NB4 (cell line): Measurements from ENCODE around the gene SDK2.

Experiments
- CTCF ChIP-seq: IDR thresholded peaks from one replicate; pipeline ENCODE4 v1.5.1; 2012; ENCODE audit warnings: low read depth, low read length
- MAX ChIP-seq: IDR thresholded peaks from 2 replicates; pipeline ENCODE4 v1.6.1; 2011; ENCODE audit warnings: low read depth, low read length
- MYC ChIP-seq: IDR thresholded peaks from 2 replicates; pipeline ENCODE4 v1.6.1; 2011; ENCODE audit warnings: low read depth, low read length
- POLR2A ChIP-seq: IDR thresholded peaks from 2 replicates; pipeline ENCODE4 v1.6.1; 2011; ENCODE audit warnings: mild to moderate bottlenecking; ENCODE audit not compliant: insufficient read length; ENCODE audit errors: extremely low read depth

DNA sequence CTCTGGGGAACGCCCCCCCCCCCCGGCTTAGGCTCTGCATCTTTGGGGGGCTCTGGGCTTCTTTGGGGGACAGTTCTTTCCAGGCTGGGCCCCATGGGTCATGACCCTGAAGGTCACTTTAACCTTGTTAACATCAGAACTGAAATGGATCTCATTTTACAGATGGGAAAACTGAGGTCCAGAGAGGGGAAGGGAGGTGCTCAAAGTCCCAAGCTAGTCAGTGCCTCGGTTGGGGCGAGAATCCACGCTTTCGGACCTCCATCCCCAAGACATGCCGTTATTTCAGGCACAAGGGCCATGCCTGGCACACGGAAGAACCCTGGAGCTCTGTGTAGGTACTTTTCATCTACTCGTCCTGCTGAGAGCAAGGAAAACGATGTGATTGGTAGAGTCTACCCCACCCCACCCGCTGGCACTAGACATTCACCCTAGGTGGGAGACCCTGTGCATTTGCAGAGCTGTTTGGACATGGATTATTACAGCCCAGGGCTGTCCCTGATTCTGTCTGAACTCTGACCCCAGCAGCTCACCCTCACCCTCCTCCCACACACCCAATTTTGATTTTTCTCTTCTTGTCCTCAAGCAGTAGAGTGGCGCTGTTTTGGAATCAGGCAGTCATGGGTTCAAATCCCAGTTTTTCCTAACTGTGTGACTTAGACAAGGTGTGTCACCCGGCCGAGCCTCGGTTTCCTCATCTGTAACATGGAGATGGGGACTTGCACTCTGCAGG, 177.4 kb downstream of the SDK2 start:
- TF ChIP-seq CTCF, result no peak
- TF ChIP-seq POLR2A, result no peak
- TF ChIP-seq MAX, result no peak
- no peak for TF ChIP-seq MYC
